Left colon (tissue), 2 donors: ENCODE measurements around the gene C4A. TPM values are rescaled to one million over a fixed set of nuclear protein-coding genes. Genes with fewer than 3 reads are reported as not detected.
"Not testable (repeated sequence)": the region's sequence is repeated elsewhere in the genome, so short reads cannot be mapped to it uniquely, and the experiment has no call there.

Experiments
- ATAC-seq: fragments of 200-7000 bp; cut with Tn5 transposase; one replicate; pipeline ENCODE4 v1.9.1; 2020; ENCODE audit warnings: mild to moderate bottlenecking, moderate library complexity
- DNase-seq, 2 donors: peaks; one replicate each; pipeline ENCODE4 v3.0.0-alpha.2; 2020
- intact Hi-C, 2 donors: fragments of 100-400 bp; cut with DNase I in 1 of 2; cut with micrococcal nuclease in 1 of 2; formaldehyde crosslinking; loops; one replicate each; pipeline versions ENCODE4 v1.11.2 to v1.14.0; 2022; cut with DNase I, micrococcal nuclease
- total RNA-seq, 2 donors: library from RNA; stranded (reverse); fragmentation: NEBNext Ultra II Directional; extraction: Animal tissue kit (Norgen Biotek cat#: 25700); gene quantifications; one replicate each; pipeline ENCODE4 v1.2.1, GENCODE V29; 2021
- donor health status: DM: no; HTN: no; CAD: no.
- donor health status: DM: yes; HTN: yes; CAD: no.

C4A gene
- total RNA-seq, 2 donors from 2014 or later, result 4.1 to 40.0 TPM

DNA sequence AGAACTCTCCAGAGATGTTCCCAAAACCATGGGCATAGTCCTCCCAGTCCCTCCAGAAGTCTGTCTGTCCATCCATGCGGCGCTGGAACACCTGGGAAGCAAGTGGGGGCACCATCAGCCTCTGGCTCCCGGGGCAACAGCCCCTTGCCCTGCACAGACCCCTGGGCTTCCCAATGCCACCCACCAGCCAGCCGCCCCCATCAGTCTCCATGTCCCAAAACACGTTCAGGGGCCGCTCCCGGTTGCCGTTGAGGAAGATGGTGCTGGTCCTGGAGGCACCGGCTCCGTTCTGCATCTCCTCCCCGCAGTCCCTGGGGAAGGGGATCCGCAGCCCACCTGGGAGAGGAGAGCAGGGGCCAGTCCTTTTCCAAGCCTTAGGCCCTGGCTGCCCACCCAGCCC, 27.7 kb downstream of the C4A start:
- intact Hi-C loops, ATAC-seq, DNase-seq: not testable (repeated sequence)

DNA sequence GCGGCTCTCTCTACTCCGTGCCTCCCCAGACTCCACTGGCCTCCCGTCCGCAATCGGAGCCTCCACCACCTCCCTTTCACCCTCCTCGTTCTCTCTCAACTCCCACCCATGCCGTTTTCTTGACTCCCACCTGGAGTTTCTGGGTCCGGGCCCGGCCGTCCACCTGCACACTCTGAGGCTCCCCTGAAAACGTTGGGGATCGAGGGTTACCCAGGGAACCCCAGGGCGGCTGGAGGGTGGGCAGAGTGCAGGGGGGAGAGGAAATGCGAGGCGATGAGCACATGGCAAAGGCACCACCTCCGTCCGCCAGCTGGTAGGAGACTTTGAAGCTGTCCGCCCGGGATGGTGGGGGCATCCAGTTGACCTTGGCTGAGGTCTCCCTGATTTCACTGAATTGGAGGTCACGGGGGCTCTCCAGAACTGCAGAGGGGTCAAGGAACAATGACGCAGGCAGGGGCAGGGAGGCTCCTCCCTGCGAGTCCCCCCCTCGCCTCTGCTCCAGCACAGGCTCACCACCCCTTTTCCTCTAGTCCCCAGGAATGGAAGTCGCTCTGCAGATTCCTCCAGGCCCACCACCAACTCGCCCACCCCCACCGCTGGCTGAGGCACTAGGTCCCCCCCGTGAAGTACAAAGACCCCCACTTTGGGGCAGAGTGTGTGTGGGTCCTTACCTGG, 29.1 kb downstream of the C4A start:
- intact Hi-C loops, ATAC-seq, DNase-seq: not testable (repeated sequence)

DNA sequence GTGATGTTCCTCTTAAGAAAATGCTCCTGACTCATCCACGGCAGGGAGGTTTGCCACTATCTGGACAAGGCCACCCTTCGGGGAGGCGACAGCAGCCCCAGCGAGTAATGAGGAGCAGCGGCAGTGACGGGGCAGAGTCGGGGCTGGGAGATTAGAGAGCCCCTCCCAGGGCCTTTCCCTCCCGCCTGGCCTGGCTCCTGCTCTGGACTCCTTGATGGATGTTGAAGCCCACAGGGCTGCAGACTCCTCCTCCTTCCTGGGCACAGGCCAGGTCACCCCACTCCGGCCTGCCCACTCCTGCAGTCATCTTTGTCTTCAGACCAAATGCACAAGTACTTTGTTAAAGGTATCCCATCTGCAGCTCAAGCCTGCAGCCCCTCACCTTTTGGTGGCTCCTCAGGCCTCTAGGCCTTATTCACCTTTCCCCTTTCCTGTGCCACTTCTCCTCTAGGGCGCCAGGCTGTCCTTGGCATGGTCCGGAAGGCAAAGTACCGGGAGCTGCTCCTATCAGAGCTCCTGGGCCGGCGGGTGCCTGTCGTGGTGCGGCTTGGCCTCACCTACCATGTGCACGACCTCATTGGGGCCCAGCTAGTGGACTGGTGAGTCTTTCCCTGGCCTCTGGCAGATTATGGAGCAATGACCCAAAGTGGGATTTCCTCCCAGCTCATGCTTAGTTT, 31.2 kb downstream of the C4A start:
- ATAC-seq, intact Hi-C loops, DNase-seq: not testable (repeated sequence)

DNA sequence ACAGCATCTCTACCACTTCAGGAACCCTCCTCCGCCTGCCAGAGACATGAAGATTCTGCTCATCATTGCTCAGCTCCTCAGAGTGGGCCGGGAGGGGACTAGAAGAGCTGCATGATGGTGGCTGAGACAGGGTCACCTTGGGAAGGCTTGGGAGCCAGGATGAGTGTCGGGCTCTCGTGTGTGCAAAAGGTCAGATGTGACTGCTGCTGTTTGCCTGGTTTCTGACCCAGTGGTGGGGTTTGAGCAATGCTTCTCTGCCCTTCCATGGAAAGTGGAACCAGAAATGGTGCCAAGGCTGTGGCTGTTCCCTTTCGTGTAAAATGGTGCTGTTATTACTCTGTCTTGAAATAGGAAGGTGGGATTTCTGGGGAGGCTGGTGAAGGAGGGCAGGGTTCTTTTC, 31.9 kb downstream of the C4A start:
- ATAC-seq, intact Hi-C loops, DNase-seq: not testable (repeated sequence)

DNA sequence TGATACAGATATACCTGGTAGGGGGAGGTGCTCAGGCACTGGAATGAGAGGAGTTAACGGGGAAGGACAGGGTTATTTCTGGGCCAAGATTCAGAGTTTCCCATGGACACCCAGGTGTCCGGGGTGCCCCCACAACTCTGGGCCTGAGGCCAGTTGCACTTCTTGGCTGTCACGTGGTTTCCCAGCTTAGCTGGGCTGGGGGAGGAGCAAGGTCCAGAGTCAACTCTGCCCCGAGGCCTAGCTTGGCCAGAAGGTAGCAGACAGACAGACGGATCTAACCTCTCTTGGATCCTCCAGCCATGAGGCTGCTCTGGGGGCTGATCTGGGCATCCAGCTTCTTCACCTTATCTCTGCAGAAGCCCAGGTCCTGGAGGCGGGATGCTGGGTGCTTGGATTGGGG, 32.7 kb downstream of the C4A start, which contains the start of gene C4B:
Gene C4B, plus strand, starts transcription at position 249 of the 400 bp plus-strand sequence. Its CDS starts 51 bp downstream, at position 300.
- intact Hi-C loops, DNase-seq, ATAC-seq: not testable (repeated sequence)

DNA sequence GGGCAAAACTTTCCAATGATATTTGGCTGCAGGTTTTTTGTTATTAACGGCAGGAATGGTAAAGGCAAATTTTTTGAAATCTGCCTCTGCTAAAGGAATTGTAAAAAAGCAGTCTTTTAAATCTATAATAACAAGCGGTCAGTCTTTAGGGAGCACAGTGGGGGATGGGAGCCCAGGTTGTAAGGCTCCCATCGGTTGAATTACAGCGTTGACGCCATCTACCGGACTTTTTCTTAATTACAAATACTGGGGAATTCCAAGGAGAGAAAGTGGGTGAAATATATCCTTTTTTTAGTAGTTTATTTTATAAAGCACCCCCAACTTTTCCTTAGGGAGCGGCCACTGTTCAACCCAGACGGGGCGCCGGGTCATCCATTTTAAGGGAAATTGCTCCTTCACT, 40.2 kb downstream of the C4A start:
- intact Hi-C loops, DNase-seq, ATAC-seq: not testable (repeated sequence)

DNA sequence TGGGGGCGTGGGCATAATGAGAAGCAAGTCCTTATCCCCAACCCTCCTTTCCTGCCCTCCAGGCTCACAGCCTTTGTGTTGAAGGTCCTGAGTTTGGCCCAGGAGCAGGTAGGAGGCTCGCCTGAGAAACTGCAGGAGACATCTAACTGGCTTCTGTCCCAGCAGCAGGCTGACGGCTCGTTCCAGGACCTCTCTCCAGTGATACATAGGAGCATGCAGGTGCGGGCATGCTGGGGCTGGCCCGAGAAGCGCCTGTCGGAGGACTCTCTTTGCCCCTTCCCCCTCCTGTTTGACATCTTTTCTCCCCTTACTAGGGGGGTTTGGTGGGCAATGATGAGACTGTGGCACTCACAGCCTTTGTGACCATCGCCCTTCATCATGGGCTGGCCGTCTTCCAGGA, 46.8 kb downstream of the C4A start:
- DNase-seq, intact Hi-C loops, ATAC-seq: not testable (repeated sequence)

DNA sequence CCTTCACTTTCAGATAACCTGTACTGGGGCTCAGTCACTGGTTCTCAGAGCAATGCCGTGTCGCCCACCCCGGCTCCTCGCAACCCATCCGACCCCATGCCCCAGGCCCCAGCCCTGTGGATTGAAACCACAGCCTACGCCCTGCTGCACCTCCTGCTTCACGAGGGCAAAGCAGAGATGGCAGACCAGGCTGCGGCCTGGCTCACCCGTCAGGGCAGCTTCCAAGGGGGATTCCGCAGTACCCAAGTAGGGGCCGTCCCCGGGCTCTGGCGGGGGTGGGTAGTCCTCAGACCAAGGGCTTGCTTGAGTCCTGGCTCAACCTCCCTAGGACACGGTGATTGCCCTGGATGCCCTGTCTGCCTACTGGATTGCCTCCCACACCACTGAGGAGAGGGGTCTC, 47.7 kb downstream of the C4A start:
- ATAC-seq, intact Hi-C loops, DNase-seq: not testable (repeated sequence)

DNA sequence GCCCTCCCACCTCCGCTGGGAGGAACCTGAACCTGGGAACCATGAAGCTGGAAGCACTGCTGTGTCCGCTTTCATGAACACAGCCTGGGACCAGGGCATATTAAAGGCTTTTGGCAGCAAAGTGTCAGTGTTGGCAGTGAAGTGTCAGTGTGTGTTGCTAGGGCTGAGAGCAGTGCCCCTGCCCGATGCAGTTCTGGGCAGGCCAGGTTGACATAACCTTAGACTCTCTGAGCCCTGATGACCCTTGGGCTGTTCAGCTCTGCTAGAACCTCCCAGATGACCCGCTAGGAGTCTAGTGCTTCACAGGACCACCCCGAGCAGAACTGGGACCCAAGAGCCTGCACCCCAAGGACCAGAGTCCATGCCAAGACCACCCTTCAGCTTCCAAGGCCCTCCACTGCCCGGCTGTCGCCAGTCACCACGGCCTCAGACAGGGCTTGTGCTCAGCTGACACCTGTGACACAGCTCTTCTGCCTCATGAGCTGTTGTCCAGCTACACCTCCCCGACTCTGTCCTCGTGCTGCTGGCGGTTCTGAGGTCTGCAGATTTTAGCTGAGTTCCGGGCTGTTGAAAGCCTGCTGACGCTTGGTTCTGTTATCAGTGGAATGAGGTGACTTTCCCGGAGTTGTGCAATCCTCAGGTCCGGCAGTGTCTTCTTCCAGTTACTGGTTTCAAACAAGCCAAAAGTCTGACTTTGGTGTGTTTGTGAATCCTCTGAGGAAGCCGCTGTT, 53.6 kb downstream of the C4A start:
- ATAC-seq, intact Hi-C loops, DNase-seq: not testable (repeated sequence)

DNA sequence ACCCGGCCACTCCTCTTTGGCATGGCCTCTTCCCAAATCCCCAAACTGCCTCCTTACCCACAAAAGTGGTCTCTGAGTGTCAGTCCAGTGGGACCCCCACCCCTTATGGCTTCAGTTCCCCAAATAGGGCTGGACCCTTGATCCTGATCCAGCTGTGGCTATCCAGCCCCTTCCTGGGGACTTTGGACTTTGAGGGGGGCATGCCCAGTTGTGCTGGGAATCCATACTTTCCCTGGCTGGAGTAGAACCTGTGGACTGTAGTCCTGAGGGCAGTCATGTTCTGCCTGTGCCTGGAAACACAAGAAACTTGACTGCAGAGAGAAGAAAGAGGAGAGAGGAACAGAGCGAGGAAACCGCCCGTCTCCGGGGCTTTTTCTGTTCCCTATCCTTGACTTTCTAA, 55.3 kb downstream of the C4A start:
- not testable (repeated sequence) for DNase-seq, ATAC-seq

DNA sequence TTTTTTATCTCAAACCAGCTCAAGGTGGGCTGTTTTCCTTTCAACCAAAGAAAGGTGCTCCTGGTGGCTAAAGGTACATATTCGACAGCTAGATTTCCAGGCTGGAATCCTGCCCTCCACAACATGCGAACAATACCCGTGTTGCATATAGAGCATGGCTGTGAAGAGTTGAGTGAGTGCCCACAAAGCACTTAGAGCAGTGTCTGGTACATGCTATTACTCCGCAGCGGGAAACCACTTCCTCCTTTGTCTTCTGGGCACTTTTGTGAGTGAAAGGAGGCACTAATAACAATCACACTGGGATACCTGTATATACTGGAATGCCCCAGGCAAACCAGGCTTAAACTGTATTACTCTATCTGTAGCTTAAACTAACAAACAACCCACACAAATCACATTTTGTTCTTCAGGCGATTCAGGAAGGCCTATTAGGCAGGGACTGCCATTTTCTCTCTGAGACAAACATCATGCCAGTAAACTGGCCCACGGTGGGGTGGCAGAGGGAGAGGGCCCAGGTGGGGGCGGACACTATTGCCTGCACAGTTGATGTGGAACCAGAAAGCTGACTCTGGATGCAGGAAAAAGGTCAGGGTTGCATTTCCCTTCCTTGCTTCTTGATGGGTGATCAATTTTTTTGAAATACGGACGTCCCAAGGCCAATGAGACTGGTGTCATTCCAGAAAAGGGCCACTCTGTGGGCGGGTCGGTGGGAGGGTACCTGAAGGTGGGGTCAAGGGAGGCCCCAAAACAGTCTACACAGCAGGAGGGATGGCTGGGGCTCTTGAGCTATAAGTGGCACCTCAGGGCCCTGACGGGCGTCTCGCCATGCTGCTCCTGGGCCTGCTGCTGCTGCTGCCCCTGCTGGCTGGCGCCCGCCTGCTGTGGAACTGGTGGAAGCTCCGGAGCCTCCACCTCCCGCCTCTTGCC, 56.0 kb downstream of the C4A start, which contains the start of gene CYP21A2:
Gene CYP21A2, plus strand, starts transcription at position 818 of the 927 bp plus-strand sequence. Its CDS starts 8 bp downstream, at position 826.
- DNase-seq, intact Hi-C loops, ATAC-seq: not testable (repeated sequence)

More for the DNA sequence above, 55.3 kb downstream of the C4A start:
- intact Hi-C loops, result not testable (repeated sequence)

DNA sequence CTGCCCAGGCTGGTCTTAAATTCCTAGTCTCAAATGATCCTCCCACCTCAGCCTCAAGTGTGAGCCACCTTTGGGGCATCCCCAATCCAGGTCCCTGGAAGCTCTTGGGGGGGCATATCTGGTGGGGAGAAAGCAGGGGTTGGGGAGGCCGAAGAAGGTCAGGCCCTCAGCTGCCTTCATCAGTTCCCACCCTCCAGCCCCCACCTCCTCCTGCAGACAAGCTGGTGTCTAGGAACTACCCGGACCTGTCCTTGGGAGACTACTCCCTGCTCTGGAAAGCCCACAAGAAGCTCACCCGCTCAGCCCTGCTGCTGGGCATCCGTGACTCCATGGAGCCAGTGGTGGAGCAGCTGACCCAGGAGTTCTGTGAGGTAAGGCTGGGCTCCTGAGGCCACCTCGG, 57.0 kb downstream of the C4A start:
- intact Hi-C loops, ATAC-seq: not testable (repeated sequence)

DNA sequence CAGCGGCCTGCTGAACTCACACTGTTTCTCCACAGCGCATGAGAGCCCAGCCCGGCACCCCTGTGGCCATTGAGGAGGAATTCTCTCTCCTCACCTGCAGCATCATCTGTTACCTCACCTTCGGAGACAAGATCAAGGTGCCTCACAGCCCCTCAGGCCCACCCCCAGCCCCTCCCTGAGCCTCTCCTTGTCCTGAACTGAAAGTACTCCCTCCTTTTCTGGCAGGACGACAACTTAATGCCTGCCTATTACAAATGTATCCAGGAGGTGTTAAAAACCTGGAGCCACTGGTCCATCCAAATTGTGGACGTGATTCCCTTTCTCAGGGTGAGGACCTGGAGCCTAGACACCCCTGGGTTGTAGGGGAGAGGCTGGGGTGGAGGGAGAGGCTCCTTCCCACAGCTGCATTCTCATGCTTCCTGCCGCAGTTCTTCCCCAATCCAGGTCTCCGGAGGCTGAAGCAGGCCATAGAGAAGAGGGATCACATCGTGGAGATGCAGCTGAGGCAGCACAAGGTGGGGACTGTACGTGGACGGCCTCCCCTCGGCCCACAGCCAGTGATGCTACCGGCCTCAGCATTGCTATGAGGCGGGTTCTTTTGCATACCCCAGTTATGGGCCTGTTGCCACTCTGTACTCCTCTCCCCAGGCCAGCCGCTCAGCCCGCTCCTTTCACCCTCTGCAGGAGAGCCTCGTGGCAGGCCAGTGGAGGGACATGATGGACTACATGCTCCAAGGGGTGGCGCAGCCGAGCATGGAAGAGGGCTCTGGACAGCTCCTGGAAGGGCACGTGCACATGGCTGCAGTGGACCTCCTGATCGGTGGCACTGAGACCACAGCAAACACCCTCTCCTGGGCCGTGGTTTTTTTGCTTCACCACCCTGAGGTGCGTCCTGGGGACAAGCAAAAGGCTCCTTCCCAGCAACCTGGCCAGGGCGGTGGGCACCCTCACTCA, 57.7 kb downstream of the C4A start:
- DNase-seq, ATAC-seq, intact Hi-C loops: not testable (repeated sequence)

More for the DNA sequence above, 57.0 kb downstream of the C4A start:
- DNase-seq, result not testable (repeated sequence)

DNA sequence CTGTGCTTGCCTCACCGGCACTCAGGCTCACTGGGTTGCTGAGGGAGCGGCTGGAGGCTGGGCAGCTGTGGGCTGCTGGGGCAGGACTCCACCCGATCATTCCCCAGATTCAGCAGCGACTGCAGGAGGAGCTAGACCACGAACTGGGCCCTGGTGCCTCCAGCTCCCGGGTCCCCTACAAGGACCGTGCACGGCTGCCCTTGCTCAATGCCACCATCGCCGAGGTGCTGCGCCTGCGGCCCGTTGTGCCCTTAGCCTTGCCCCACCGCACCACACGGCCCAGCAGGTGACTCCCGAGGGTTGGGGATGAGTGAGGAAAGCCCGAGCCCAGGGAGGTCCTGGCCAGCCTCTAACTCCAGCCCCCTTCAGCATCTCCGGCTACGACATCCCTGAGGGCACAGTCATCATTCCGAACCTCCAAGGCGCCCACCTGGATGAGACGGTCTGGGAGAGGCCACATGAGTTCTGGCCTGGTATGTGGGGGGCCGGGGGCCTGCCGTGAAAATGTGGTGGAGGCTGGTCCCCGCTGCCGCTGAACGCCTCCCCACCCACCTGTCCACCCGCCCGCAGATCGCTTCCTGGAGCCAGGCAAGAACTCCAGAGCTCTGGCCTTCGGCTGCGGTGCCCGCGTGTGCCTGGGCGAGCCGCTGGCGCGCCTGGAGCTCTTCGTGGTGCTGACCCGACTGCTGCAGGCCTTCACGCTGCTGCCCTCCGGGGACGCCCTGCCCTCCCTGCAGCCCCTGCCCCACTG, 58.6 kb downstream of the C4A start:
- DNase-seq, ATAC-seq, intact Hi-C loops: not testable (repeated sequence)

DNA sequence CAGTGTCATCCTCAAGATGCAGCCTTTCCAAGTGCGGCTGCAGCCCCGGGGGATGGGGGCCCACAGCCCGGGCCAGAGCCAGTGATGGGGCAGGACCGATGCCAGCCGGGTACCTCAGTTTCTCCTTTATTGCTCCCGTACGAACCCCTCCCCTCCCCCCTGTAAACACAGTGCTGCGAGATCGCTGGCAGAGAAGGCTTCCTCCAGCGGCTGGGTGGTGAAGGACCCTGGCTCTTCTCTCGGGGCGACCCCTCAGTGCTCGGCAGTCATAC, 59.1 kb downstream of the C4A start:
- ATAC-seq, DNase-seq, intact Hi-C loops: not testable (repeated sequence)

DNA sequence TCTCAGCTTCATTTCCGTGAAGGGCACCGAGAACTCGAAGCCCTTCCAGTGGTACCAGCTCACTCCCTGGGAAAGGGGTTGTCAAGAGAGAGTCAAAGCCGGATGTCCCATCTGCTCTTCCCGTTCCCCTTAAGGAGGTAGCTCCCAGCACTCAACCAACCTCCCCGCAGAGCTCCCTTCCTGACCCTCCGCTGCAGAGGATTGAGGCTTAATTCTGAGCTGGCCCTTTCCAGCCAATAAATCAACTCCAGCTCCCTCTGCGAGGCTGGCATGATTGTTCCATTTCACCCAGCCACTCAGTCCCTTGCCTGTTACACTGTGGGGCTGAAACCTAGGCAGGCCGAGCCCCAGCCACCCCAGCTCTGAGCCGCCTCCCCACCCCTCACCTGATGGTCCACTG, 59.5 kb downstream of the C4A start:
- DNase-seq, intact Hi-C loops, ATAC-seq: not testable (repeated sequence)
